Anterior cingulate cortex (tissue), 58 donors: ENCODE measurements around the gene L3MBTL3.

Experiments used
- DNase-seq, 58 donors: peaks; one replicate each; lab custom pipeline; 2025; lab: John Stamatoyannopoulos, UW

Gene L3MBTL3

DNA sequence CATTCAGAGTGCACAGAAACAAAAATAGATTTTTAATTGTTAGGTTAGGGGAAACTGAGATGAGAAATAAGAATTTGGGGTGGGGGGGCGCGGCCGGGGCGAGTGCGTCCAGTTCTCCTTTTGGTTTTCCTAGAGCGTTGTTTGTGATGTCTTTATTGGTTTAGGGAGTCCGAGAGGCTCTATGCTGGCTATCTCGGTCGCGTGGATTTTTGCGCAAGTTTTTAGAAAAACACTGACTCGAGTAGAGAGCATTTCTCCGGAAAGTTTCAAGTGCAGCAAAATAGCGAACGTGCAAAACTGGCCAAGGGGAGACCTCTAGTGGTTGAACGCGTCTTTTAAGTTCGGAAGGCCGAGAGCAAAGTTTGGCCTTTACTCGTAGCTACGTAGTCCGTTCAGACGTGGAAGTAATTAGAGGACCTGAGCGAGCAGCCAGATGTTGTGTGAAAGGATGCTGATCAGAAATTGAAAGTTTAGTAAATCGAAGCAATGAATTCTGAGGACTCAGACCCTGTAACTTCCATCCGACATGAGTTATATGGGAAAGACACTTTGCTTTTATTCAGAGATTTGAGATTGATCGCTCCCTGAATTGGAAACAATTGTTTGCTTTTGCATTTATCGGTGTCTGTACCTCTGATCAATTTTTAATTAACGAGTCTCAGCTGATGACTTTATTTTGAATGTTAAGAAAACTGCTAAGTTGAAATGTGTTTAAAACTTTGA, 2.7 kb downstream of the L3MBTL3 start:
- DNase-seq: peak in 55 of 58 donors; percentile 3 to 85 (median 63)

DNA sequence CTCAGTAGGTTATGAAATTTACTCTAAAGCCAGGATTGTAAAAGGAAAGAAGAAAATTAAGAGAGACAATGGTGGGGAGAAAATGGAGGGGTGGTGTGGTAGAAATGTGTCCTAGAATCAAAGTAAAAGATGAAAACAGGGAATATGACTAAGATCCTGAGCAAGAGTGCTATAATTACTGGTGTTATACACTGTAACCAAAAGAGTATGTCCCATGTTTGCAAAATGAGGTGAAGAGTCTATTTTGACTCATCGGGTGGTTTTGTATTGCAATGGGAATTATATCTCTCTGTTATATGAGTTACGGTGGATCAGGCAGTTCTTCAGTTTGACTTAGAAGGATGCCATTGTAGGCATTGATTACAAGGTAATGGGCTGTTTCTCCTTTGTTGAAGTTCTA, 8.5 kb downstream of the L3MBTL3 start:
- no peak for DNase-seq

DNA sequence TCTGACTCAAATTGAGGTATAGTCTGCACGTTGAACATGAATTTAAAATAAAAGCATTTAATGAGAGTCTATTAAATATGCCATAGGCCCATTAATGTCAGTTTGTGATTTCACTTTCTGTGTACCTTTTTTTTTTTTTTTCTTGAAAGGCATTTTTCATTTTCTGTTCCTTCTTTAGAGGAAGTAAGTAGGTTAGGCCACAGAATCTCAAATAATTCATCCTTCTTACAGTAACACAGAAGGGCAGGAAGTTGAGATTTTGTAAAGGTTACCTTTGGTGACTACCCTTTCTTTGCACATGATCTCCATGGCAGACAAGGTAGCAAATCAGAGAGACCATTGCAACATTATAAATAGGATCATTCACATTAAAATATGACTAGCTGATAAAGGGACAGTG, 9.6 kb downstream of the L3MBTL3 start:
- no peak for DNase-seq

DNA sequence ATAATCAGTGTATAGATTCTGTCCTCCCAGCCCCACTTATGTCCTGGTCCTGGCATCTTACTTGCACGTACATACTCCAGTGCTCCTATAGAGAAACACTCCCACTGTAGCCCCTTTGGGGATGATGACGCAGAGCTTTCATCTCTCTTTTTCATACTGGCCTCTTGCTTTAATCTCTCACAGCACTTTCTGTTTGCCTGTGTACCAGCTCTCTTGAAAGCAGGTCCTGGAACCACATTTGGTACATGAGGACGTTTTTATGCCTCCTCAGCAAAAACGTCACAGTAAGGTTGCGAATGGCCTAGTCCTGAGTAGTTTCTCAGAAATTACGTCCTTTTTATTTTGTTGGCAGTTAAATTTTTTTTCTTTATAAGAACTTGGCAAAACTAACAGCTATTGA, 10.8 kb downstream of the L3MBTL3 start:
- no peak for DNase-seq

DNA sequence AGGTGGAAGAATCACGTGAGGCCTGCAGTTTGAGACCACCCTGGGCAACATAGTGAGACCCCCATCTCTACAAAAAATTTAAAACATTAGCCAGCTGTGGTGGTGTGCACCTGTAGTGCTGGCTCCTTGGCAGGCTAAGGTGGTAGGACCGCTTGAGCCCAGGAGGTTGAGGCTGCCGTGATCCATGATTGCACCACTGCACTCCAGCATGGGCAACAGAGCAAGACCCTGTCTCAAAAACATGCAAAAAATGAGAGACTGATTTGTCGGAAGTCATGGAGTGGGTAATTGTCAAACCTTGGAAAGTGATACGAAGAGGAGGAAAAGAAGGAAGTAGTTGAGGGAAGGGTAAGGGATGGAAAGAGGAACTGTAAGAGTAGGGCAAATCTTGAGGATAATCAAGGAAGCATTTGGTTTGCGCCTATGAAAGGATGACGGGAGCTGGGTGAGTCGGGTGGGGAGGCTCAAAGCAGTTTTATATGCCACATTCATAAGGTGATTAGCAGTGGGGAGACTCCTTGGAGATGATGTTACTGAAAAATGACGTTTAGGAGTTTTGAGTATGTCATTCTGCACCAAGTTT, 14.5 kb downstream of the L3MBTL3 start:
- no peak for DNase-seq

DNA sequence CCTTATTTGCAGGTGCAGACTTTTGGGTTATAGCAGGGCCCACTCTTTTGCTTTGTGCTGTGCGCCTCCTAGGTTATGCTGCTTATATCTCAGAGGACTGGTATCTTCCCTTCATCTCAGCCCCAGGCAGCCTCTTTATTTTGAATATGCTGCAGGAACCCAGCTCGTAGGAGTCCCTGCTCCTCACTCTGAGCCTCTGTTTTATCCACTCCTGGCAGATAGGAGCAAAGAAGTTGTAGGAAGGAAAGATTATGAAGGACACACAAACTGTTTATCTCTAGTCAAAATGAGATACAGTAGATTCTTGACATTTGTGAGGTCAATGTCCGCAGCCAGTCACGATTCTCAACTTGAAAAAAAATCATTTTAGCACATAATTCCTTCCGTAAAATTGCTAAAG, 15.6 kb downstream of the L3MBTL3 start:
- no peak for DNase-seq

DNA sequence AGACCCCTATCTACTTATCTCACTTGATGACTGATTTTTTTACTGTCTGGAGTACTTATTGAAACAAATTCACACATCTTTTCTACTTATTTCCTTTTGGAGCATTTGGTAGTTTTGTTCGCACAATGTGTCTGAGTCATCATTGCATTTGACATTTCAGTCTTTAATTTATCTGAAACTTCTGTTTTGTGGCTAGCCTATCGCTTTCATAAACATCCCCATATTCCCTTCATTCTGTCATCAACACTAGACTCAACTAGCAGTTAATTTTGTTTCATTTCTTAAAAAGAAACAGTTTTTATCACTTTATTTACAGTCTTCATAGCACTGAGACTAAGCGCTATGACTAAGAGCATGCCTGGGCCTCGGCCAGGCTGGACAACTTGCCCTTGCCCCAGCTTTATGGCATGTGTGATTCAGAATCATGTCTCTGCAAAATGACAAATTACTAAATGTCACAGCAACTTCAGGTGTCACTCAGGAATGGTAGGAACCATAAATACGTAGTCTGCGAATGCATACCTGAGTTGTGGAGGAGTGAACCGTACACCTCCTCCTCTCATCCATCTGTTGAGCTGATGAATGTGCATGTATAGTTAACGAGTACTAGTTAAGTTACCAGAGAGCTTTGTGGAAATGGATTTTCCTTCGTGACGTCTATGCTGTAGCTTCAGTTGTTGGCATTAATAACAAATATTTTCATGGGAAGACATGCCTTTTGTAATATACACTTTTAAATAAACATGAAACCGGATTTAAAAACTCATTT, 16.2 kb downstream of the L3MBTL3 start:
- peak in 3 of 58 donors; percentile 1 to 23 (median 2) for DNase-seq

DNA sequence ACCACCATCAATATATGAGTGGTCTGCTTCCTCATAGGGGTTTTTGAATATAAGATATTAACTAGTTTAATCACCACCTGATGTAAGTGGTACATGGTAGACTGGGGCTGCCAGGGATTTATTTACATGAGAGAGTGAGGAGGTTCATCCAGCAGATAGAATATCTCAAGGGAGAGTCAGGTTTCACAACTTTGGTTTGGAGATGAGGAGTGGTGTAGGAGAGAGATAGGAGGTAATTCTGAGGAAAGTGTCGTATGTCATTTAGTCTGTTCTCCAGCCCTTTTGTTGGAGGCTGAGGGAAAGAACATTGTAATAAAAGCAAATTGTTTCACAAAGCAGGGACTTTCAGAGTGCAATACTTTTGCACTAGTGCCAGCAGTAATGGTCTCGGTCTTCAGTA, 16.8 kb downstream of the L3MBTL3 start:
- no peak for DNase-seq

DNA sequence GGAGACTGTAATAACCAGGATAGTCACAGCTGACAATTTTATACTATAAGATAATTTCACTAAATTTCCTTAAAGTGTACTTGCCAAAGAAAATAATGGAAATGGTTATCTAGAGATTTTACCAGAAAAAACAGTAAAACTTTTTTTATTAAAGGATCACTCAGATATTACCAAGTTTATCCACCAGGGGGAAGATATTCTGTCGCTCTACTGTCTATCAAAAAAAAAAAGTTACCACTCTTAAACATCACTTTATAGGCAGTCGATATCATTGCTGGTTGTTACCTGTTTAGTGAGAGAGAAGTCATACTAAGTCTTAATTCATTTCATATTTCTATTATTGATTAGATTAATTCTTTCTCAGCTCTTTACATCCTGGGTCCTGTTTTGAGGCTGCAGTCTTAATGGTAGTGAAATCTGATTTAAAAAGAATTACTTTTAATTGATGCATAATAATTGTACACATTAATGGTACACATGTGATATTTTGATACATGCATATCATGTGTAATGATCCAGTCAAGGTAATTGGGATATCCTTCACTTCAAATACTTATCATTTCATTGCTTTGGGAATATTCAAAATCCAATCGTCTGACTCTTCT, 18.9 kb downstream of the L3MBTL3 start:
- no peak for DNase-seq

DNA sequence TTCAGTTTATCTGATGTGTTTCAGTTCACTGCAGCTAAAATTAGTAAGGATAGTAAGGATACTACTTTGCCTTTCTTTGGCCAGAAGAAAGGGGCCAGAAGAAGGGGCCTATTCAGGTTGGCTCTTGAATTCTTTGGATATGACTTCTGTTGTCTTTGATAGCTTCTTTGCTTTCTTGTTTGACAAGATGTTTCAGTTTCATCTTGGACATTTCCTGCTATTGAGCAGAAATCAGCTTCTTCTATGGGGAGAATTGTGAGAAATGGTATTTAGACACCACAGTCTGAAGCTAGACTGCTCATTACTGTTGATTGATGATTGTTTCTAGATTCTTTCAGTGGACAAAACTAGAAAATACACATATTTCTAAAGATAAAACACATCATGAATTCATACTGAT, 23.2 kb downstream of the L3MBTL3 start:
- no peak for DNase-seq

DNA sequence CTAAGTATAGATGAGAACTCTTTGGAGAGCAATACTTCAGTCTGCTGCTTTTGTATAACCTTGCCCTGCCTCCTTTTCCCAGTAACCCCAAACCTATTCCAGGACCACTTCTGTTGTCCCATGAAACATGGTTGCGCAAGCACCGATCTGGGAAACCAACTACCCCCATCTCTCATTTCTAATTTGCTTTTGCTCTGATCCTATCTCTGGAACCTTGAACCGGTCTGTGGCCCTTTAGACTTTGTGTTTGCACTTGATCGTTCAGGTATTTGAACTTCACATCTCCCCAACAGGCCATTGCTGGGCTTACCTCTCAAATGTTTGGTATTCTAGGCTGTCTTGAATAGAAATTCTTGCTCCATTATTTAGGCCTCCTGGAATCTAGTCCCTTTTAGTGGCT, 25.0 kb downstream of the L3MBTL3 start:
- DNase-seq: no peak

DNA sequence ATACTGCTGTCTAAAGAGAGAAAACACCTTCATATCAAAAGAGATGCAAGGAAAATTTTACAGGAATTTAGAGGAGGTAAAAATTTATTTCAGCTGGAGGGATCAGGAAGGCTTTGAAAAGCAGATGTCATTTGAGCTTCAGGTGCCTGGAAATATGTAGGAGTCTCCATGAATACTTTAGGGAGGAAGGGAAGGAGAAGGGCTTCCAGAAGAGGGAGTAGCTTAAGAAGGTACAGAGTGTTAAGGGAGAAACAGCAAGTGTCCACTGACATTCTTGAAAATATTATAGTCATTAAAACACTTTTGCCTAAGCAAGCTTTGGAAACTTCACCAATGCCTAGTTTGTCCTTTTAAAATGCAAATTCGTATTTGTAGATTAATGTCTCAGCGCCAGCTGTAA, 27.2 kb downstream of the L3MBTL3 start:
- DNase-seq: no peak

DNA sequence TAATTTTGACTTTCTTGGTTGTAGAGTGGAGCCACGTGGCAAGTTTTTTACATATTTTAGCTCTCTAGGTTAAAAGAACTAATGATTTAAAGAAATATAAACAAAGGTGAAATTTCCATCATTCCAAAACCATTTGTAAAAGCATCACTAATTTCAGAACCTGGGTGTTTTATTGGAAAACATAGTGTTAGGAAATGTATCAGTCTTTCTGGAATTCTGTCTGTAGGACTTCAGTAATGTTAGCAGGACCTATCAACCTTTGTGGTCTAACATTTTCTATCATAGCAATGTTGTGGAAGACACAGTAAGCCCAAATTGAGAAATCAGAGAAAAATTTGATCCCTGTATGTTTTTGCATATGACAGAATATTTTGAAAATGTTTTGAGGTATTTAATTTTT, 28.3 kb downstream of the L3MBTL3 start:
- no peak for DNase-seq

DNA sequence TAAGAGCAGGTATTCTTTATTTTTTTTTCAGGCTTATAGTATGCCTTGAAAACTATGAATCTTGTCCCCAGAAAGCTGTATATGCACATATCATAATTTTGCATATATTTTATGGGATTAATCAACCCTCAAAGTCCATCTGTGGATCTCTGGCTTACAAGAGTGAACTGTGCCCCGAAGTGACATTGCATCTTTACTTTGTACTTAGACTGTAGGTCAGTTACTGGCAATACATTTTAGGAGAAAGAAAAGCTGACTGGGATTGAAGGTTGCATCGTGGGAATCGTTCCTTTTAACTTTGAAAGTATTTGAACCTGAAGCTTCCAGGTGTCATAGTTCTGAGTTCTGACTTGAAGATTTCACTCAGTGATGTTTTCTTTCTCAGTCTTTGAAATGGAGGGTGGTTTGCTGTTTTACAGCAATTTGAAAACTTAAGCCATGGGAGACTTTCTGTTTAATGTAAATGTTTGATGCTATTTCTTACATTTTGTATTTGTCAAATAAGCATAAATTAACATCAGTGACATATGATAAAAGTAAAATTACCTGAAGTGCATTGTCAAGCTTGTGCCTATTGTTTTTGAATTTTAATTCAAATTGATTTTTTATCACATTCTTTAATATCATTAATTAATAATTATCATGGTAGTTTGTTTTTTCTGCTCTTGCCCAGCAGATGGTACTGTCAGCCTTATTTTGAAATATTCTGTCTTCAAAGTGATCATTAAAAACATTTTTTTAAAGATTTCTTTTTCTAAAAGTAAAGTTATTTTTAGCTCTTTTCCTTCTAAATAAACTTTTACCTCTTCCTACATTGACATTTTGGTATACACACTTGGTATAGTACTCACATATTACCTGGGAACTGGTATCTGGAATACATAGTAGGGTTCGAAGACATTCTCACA, 29.0 kb downstream of the L3MBTL3 start:
- no peak for DNase-seq

DNA sequence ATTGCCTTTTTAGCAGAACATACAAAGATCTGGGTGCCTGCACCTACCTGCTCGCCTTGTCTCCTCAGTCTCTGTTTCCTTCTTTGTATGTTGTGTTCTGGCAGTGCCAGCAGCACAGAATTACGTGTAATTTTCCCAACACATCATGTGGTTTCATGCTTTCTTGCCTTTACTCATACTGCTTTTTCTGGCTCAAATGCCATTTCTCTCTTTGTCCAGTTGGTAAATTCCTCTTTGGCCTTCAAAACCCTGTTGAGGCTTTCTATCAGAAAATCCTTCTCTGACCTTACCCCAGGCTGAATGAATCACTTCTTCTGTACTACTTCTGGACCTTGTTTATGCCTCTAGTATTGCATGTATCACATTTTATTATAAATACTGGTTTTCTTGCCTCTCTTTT, 31.8 kb downstream of the L3MBTL3 start:
- DNase-seq: no peak

DNA sequence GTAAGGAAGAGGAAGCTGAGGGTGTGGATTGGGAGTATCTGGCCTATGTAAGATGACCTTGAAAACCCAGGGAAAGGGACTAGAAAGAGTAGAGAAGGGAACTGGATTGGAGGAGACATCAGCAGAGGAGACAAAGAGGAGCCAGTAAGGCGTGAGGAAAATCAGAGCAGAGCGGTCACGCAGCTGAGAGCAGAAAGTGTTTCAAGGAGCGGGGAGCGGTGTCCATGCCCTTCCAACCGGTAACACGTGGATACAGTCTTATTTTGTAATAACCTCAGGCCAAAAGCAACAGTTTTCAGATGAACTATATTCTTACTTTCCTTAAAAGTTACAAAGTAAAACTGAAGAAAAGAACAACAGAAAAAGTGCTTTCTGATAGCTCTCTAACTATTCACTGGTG, 36.3 kb downstream of the L3MBTL3 start:
- DNase-seq: no peak

DNA sequence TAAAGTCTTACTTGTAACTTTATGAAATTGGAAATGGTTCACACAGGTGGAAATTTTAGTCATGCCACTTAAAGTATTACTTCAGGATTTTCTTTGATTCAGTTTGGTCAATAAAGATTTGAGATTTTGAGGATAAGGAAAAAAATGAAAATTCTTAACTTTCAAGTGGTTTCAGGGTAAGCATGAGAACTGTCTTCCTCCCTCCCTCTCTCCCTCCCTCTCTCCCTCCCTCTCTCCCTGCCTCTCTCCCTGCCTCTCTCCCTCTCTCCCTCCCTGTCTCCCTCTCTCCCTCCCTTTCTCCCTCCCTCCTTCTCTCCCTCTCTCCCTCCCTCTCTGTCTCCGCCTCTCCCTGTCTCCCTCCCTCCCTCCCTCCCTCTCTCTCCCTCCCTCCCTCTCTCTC, 36.9 kb downstream of the L3MBTL3 start:
- DNase-seq: no peak

DNA sequence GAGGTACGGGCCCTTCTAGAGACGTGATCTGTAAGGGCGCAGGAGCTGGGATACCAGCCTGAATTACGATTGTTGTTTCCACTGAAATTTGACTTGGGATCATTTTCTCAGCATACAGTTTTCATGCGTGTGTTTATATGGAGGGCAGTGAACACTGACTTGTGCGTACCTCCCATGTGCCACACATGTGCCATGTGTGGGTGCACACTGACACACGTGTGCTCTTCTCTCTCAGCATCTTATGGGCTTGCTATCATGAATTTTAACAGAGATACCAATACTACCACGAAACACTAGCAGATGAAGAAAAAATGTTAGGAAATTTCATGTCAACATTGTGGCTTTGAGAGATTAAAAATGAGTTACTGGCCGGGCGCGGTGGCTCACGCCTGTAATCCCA, 39.1 kb downstream of the L3MBTL3 start:
- no peak for DNase-seq

DNA sequence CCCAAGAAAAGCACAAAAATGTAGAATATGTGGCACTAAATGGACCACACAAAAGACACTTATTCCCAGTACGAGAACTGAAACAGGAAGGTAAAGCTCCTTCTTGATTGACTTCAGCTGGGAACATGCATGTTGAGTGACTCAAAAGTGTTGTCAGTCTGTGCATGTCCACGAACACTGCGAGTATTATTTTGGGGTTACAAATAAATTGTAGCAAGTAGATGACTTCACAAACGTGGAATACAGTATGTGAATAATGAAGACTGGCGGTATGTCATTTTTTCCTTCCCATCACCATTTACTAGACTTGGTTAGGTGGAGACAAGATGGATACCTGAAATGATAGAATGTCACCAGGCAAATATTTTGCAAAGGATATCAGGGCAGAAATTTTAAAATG, 45.4 kb downstream of the L3MBTL3 start:
- DNase-seq: no peak

DNA sequence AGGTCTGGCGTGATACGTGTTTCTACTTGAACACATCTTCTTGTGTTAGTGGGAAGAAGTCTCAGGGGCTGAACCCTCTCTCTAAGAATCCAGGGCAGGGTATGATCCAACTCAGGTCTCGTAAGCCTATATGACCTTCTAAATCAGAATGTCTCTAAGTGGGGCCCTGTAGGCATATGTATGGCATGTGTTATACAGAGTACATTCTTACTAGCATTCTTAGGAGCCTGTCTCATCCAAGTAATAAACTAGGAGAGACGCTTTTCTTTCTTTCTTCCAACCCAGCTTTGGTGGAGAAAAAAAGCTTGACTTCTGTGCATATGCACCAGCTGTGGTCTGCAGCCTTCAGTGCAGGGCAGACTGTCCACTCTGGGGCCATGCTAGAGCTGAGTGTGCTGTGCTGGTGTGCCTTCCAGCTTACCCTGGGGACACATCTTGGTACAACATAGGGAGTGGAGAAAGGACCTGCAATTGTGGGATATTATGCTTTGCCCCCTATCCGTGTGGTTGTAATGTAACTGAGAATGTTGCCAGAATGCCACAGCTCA, 47.3 kb downstream of the L3MBTL3 start:
- no peak for DNase-seq
